Parathyroid adenoma (tissue), 2 donors: Measurements from ENCODE around the gene RALGAPA1.

Source experiments
- H2AFZ ChIP-seq: fragments of 300-600 bp; sonication (generic); one replicate; pipeline ENCODE4 v1.7.0; 2017; ENCODE audit warnings: antibody characterized with exemption, mild to moderate bottlenecking
- H3K27ac ChIP-seq: fragments of 300-600 bp; sonication (generic); one replicate; pipeline ENCODE4 v1.7.0; 2017
- H3K27me3 ChIP-seq: fragments of 300-600 bp; sonication (generic); one replicate; pipeline ENCODE4 v1.7.0; 2017; ENCODE audit warnings: low read length; ENCODE audit not compliant: control insufficient read depth, insufficient read depth
- H3K36me3 ChIP-seq: fragments of 300-600 bp; sonication (generic); one replicate; pipeline ENCODE4 v1.7.0; 2017; ENCODE audit warnings: low read length; ENCODE audit not compliant: control insufficient read depth, insufficient read depth
- H3K4me1 ChIP-seq: fragments of 300-600 bp; sonication (generic); one replicate; pipeline ENCODE4 v1.7.0; 2017; ENCODE audit warnings: control low read depth
- H3K4me2 ChIP-seq: fragments of 300-600 bp; sonication (generic); one replicate; pipeline ENCODE4 v1.7.0; 2017; ENCODE audit warnings: low read length
- H3K4me3 ChIP-seq: fragments of 300-600 bp; sonication (generic); one replicate; pipeline ENCODE4 v1.7.0; 2017; ENCODE audit warnings: low read depth, low read length
- H3K79me2 ChIP-seq: fragments of 300-600 bp; sonication (generic); one replicate; pipeline ENCODE4 v1.7.0; 2017; ENCODE audit warnings: control low read depth
- H3K9ac ChIP-seq: fragments of 300-600 bp; sonication (generic); one replicate; pipeline ENCODE4 v1.7.0; 2017; ENCODE audit warnings: mild to moderate bottlenecking
- H3K9me3 ChIP-seq: fragments of 300-600 bp; sonication (generic); one replicate; pipeline ENCODE4 v1.7.0; 2017; ENCODE audit warnings: low read length; ENCODE audit not compliant: control insufficient read depth
- CTCF ChIP-seq: fragments of 300-600 bp; sonication (generic); IDR thresholded peaks from one replicate; pipeline ENCODE4 v1.7.0; 2017; ENCODE audit warnings: antibody characterized with exemption, mild to moderate bottlenecking
- donor health status: primary hyperparathyroidism.

Gene RALGAPA1

GRCh38 chr14:35532783-35533356 is 276.2 kb downstream of the RALGAPA1 start:
- no peaks in the 10 kb centered on the region for H3K36me3 ChIP-seq
- no peak overlapping the region for H3K9ac ChIP-seq
- H3K4me3 ChIP-seq, result no peak overlapping the region
- H3K27me3 ChIP-seq, result peaks cover 10% of the 10 kb centered on the region
- peak overlapping the region; percentile 60 for H3K4me2 ChIP-seq
- no peak for TF ChIP-seq CTCF
- H3K4me1 ChIP-seq, result no peaks in the 10 kb centered on the region
- no peaks in the 10 kb centered on the region for H3K79me2 ChIP-seq
- peak overlapping the region; percentile 97 for H2AFZ ChIP-seq
- H3K9me3 ChIP-seq, result no peaks in the 10 kb centered on the region
- H3K27ac ChIP-seq, result peak overlapping the region; percentile 76

- H3K4me2 ChIP-seq, result no peak overlapping the region
- H3K79me2 ChIP-seq, result no peaks in the 10 kb centered on the region
- H3K4me1 ChIP-seq, result no peaks in the 10 kb centered on the region
- no peaks in the 10 kb centered on the region for H3K36me3 ChIP-seq
- no peak overlapping the region for H3K27ac ChIP-seq
- H2AFZ ChIP-seq, result no peak overlapping the region
- no peak overlapping the region for H3K9ac ChIP-seq
- peaks cover 10% of the 10 kb centered on the region for H3K27me3 ChIP-seq
- no peaks in the 10 kb centered on the region for H3K9me3 ChIP-seq
- H3K4me3 ChIP-seq, result no peak overlapping the region
- no peak for TF ChIP-seq CTCF
These were observed 276.9 kb downstream of the RALGAPA1 start for GRCh38 chr14:35531960-35532747.

- H3K27me3 ChIP-seq, result no peaks in the 10 kb centered on the region
- TF ChIP-seq CTCF, result no peak
- no peaks in the 10 kb centered on the region for H3K9me3 ChIP-seq
- H3K36me3 ChIP-seq, result no peaks in the 10 kb centered on the region
- H3K27ac ChIP-seq, result no peak overlapping the region
- no peak overlapping the region for H2AFZ ChIP-seq
- H3K79me2 ChIP-seq, result no peaks in the 10 kb centered on the region
- no peak overlapping the region for H3K4me2 ChIP-seq
- no peak overlapping the region for H3K9ac ChIP-seq
- no peaks in the 10 kb centered on the region for H3K4me1 ChIP-seq
- H3K4me3 ChIP-seq, result no peak overlapping the region
These were observed 282.1 kb downstream of the RALGAPA1 start for GRCh38 chr14:35526962-35527361.

GRCh38 chr14:35525695-35526094 is 283.4 kb downstream of the RALGAPA1 start:
- no peak overlapping the region for H3K4me2 ChIP-seq

More at GRCh38 chr14:35525695-35526094, 283.4 kb downstream of the RALGAPA1 start:
- H3K27ac ChIP-seq, result no peak overlapping the region
- H3K9me3 ChIP-seq, result no peaks in the 10 kb centered on the region
- no peaks in the 10 kb centered on the region for H3K36me3 ChIP-seq
- H3K4me3 ChIP-seq, result no peak overlapping the region
- no peak overlapping the region for H3K9ac ChIP-seq
- no peak for TF ChIP-seq CTCF
- H3K79me2 ChIP-seq, result no peaks in the 10 kb centered on the region
- H2AFZ ChIP-seq, result no peak overlapping the region
- H3K4me1 ChIP-seq, result no peaks in the 10 kb centered on the region
- H3K27me3 ChIP-seq, result no peaks in the 10 kb centered on the region
